Ascending aorta (tissue), 2 donors: Measurements from ENCODE around the gene ASPSCR1. TPM values are rescaled to one million over a fixed set of nuclear protein-coding genes. Genes with fewer than 3 reads are reported as not detected.
A peak's percentile ranks its signal among the peaks of the same experiment; 100 is the strongest.

Experiments used
- DNase-seq, 2 donors: peaks; one replicate each; pipeline ENCODE4 v3.0.0-alpha.2; 2019; ENCODE audit warnings: low spot score in 2 of 2
- H3K27ac ChIP-seq, 2 donors: fragments of 200-600 bp; sonication (generic); one replicate each; pipeline ENCODE4 v1.5.1; 2016 to 2017; ENCODE audit warnings: mild to moderate bottlenecking in 1 of 2
- H3K27me3 ChIP-seq: fragments of 200-600 bp; sonication (generic); one replicate; pipeline ENCODE4 v1.5.1; 2017
- H3K36me3 ChIP-seq, 2 donors: fragments of 200-600 bp; sonication (generic); one replicate each; pipeline ENCODE4 v1.5.1; 2016
- H3K4me1 ChIP-seq, 2 donors: fragments of 200-600 bp; sonication (generic); one replicate each; pipeline ENCODE4 v1.5.1; 2016 to 2017; ENCODE audit warnings: mild to moderate bottlenecking in 1 of 2
- H3K4me3 ChIP-seq, 2 donors: fragments of 200-600 bp; sonication (generic); one replicate each; pipeline ENCODE4 v1.5.1; 2016 to 2017; ENCODE audit warnings: mild to moderate bottlenecking in 1 of 2
- H3K9me3 ChIP-seq, 2 donors: fragments of 200-600 bp; sonication (generic); one replicate each; pipeline ENCODE4 v1.5.1; 2016
- intact Hi-C: fragments of 100-400 bp; cut with DNase I; formaldehyde crosslinking; loops from one replicate; pipeline ENCODE4 v1.15.1; 2023
- total RNA-seq: library from RNA; depleted of rRNA; stranded (reverse); fragments of >200 nt; gene quantifications from one replicate; pipeline ENCODE4 v1.1.0, GENCODE V29; 2016
- TF ChIP-seq, protein P1 (sequence below), 3 experiments: fragments of 200-600 bp in 2 of 3; fragments of 450-650 bp in 1 of 3; sonication (generic) in 2 of 3; IDR thresholded peaks; one replicate each; pipeline ENCODE4 v1.5.1; 2016 to 2019; ENCODE audit warnings: antibody characterized with exemption in 3 of 3, mild to moderate bottlenecking in 1 of 3, moderate library complexity in 1 of 3

The ASPSCR1 gene
- total RNA-seq, 1 donor from 2014 or later = 45.1 TPM

DNA sequence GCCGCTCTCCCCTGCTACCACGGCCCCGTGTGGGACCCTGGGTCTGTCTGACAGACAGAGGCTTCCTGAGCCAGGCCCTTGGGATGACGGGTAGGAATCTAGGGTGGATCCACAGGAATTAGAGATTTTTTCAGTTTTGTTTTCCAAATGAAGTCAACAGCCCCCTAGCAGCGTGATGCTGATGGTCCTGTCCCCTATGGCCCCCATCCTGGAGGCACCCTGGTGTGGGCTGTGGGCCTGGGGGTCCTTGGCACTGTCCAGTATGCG, 29.7 kb downstream of the ASPSCR1 start:
- Histone ChIP-seq H3K27ac (peak overlapping the region; percentile 56 to 58), H3K27me3 (no peaks in the 10 kb centered on the region), H3K9me3 (no peaks in the 10 kb centered on the region), H3K4me3 (no peak overlapping the region), H3K4me1 (peaks cover 19 to 46% of the 10 kb centered on the region in 2 donors), H3K36me3 (no peaks in the 10 kb centered on the region)
- intact Hi-C loops = no loop called here
- TF ChIP-seq, protein P1, sequence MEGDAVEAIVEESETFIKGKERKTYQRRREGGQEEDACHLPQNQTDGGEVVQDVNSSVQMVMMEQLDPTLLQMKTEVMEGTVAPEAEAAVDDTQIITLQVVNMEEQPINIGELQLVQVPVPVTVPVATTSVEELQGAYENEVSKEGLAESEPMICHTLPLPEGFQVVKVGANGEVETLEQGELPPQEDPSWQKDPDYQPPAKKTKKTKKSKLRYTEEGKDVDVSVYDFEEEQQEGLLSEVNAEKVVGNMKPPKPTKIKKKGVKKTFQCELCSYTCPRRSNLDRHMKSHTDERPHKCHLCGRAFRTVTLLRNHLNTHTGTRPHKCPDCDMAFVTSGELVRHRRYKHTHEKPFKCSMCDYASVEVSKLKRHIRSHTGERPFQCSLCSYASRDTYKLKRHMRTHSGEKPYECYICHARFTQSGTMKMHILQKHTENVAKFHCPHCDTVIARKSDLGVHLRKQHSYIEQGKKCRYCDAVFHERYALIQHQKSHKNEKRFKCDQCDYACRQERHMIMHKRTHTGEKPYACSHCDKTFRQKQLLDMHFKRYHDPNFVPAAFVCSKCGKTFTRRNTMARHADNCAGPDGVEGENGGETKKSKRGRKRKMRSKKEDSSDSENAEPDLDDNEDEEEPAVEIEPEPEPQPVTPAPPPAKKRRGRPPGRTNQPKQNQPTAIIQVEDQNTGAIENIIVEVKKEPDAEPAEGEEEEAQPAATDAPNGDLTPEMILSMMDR (IDR thresholded peaks at IDR 0.05) = no peak
- DNase-seq = no peak

DNA sequence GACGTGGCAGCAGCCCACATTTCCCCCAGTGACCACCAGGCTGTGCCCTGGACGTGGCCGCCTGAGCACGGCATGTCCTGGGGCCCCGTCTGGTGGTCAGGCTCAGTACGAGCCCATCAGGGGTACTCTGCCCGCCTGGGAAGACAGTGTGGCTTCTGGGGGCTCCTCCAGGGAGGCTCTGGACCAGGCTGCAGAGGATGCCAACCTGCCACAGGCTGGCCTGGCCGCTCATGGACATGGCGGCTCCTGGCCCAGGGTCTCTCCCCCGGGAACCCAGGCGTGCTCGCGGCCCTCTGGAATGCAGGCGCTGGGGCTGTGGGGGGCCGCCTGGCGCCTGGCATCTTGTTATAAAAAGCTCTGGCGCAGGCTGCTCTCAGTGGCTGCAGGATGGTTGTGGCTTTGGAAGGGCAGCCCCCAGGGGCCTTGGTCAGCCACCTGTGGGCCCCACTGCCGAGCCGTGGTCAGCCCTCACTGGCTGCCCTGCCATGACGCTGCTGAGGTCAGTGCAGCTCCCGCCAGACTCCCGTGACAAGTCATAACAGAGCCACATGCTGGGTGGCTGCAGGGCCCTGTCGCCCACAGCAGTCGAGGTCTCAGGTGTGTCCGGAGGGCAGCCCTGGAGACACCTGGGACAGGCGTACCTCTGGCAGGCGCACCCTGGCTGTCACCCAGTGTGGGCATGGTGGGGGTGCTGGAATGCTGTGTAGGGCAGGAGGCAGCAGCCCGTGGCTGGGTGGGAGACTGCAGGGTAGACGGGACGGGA, 30.2 kb downstream of the ASPSCR1 start:
- intact Hi-C loops = no loop called here
- Histone ChIP-seq H3K27ac (peak overlapping the region; percentile 56 to 58), H3K4me1 (peaks cover 21 to 44% of the 10 kb centered on the region in 2 donors), H3K4me3 (no peak overlapping the region), H3K27me3 (no peaks in the 10 kb centered on the region), H3K36me3 (no peaks in the 10 kb centered on the region), H3K9me3 (no peaks in the 10 kb centered on the region)
- DNase-seq = no peak
- TF ChIP-seq, protein P1 (IDR thresholded peaks at IDR 0.05) = peak in 1 of 3 experiments; percentile 10

DNA sequence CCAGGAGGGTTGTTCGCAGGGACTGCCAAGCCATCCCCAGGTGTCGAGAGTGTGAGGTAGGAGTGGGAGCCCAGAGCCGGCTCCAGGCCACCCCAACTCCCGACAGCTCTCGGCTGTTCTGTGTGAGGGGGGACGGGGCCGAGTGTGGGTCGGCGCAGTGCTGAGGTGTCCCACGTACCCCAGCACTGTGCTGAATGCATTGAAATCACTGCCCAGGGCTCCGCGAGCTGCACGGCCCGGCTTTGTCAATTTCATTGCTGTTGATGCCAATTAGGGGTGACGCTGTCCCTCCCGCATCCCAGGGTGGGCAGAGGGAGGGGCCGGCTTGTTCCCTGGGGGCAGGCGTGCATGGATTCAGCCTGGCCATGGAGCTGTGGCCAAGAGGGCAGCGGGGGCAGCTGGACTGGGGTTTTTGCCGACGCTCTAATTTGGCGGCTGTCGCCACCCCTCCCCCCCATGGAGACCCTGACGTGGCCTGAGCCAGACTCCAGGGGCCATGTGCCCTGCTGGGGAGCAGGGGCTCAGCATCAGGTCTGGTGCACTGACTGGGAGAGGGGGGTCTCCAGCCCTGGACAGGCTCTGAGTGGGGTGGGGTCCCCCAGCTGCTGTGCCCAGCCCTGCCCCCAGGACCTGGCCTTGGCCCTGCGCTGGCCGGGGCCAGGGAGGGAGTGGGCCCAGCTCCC, 31.0 kb downstream of the ASPSCR1 start:
- Histone ChIP-seq H3K27me3 (no peaks in the 10 kb centered on the region), H3K4me1 (peaks cover 14 to 44% of the 10 kb centered on the region in 2 donors), H3K36me3 (no peaks in the 10 kb centered on the region), H3K9me3 (no peaks in the 10 kb centered on the region), H3K27ac (peak overlapping the region in 1 of 2 donors; percentile 58), H3K4me3 (no peak overlapping the region)
- intact Hi-C loops = no loop called here
- TF ChIP-seq, protein P1 (IDR thresholded peaks at IDR 0.05) = no peak
- DNase-seq = no peak

DNA sequence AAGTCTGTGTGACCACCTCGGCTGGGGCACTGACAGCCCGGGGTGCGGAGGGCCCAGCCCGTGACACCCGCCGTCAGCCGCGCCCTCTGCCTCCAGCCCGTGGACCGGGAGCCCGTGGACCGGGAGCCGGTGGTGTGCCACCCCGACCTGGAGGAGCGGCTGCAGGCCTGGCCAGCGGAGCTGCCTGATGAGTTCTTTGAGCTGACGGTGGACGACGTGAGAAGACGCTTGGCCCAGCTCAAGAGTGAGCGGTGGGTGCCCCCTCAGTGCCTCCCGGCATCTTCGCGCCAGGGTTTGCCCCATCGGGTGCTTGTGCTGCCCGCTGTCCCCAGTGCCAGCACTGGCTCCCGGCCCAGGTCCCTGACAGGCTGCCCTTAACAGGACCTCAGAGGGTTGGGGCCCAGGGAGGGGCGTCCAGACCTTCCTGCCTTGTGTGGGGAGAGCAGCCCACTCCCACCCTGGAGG, 31.5 kb downstream of the ASPSCR1 start:
- Histone ChIP-seq H3K36me3 (no peaks in the 10 kb centered on the region), H3K4me3 (no peak overlapping the region), H3K27me3 (no peaks in the 10 kb centered on the region), H3K9me3 (no peaks in the 10 kb centered on the region), H3K4me1 (peaks cover 16 to 45% of the 10 kb centered on the region in 2 donors), H3K27ac (no peak overlapping the region)
- intact Hi-C loops = no loop called here
- DNase-seq = no peak
- TF ChIP-seq, protein P1 (IDR thresholded peaks at IDR 0.05) = no peak

DNA sequence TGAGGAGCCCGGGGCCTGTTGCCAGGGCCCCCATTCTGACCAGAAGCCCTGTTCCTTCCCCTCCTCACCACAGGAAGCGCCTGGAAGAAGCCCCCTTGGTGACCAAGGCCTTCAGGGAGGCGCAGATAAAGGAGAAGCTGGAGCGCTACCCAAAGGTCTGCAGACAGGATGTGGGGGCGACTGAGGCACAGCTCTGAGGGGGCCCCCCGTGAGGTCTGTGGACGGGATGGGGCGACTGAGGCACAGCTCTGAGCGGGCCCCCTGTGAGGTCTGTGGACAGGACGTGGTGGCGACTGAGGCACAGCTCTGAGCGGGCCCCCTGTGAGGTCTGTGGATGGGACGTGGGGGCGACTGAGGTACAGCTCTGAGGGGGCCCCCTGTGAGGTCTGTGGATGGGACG, 32.0 kb downstream of the ASPSCR1 start:
- no peak overlapping the region for H3K4me3 ChIP-seq
- no peaks in the 10 kb centered on the region for H3K9me3 ChIP-seq
- H3K27me3 ChIP-seq = no peaks in the 10 kb centered on the region
- intact Hi-C loops = no loop called here
- DNase-seq = no peak
- no peak overlapping the region for H3K27ac ChIP-seq
- H3K36me3 ChIP-seq = no peaks in the 10 kb centered on the region
- TF ChIP-seq, protein P1 (IDR thresholded peaks at IDR 0.05) = no peak
- H3K4me1 ChIP-seq = peaks cover 13 to 41% of the 10 kb centered on the region in 2 donors
